MCF 10A (cell line): Measurements from ENCODE around the gene BCL2. TPM values are rescaled to one million over a fixed set of nuclear protein-coding genes. Genes with fewer than 3 reads are reported as not detected.
A peak's percentile ranks its signal among the peaks of the same experiment; 100 is the strongest.

Experiments
- BruUV-seq: library from RNA; stranded (reverse); fragments of 400-500 nt; replicated peaks from 2 replicates; lab custom pipeline; 2021; lab: Mats Ljungman, UMichigan
- CTCF ChIA-PET: fragments of 300-600 bp; sonication (Branson Sonifier 250); formaldehyde crosslinking; extraction: SDS; loops from one replicate; lab custom pipeline; 2021; ENCODE audit warnings: antibody characterized with exemption, inconsistent platforms; lab: Yijun Ruan, JAX
- POLR2A ChIA-PET: fragments of 300-600, 350-650 bp; sonication (Branson Sonifier 250); formaldehyde crosslinking; extraction: SDS; loops from one replicate; lab custom pipeline; 2020; ENCODE audit warnings: antibody characterized with exemption, inconsistent platforms; lab: Yijun Ruan, JAX
- DNase-seq: peaks from one replicate; pipeline ENCODE4 v3.0.0-alpha.2; 2018; ENCODE audit not compliant: unreplicated experiment
- H3K27ac Mint-ChIP-seq: one replicate; pipeline ENCODE4 v1.8.0; 2022; ENCODE audit warnings: mild to moderate bottlenecking, low read depth, mixed read lengths; ENCODE audit not compliant: unreplicated experiment
- H3K27me3 Mint-ChIP-seq: one replicate; pipeline ENCODE4 v1.8.0; 2022; ENCODE audit warnings: mixed read lengths; ENCODE audit not compliant: insufficient read depth, unreplicated experiment
- H3K36me3 Mint-ChIP-seq: one replicate; pipeline ENCODE4 v1.8.0; 2022; ENCODE audit warnings: mild to moderate bottlenecking, moderate library complexity, mixed read lengths; ENCODE audit not compliant: insufficient read depth, unreplicated experiment
- H3K4me1 Mint-ChIP-seq: one replicate; pipeline ENCODE4 v1.8.0; 2022; ENCODE audit warnings: mixed read lengths; ENCODE audit not compliant: insufficient read depth, unreplicated experiment
- H3K4me3 Mint-ChIP-seq: one replicate; pipeline ENCODE4 v1.8.0; 2022; ENCODE audit warnings: mild to moderate bottlenecking, moderate library complexity, mixed read lengths; ENCODE audit not compliant: unreplicated experiment
- H3K9me3 Mint-ChIP-seq: one replicate; pipeline ENCODE4 v1.8.0; 2022; ENCODE audit warnings: mixed read lengths; ENCODE audit not compliant: unreplicated experiment
- intact Hi-C: fragments of 100-400 bp; cut with micrococcal nuclease; formaldehyde crosslinking; loops from 2 replicates; pipeline ENCODE4 v1.14.1; 2022
- total RNA-seq: library from RNA; stranded (reverse); gene quantifications from 2 replicates; pipeline ENCODE4 v1.2.3, GENCODE V29; 2022
- TF ChIP-seq, protein P1 (sequence below): fragments of 200-600 bp; IDR thresholded peaks from one replicate; pipeline ENCODE4 v1.8.0; 2022; ENCODE audit warnings: antibody characterized with exemption, mild to moderate bottlenecking; ENCODE audit not compliant: unreplicated experiment

BCL2 gene
- total RNA-seq, 1 experiment from 2014 or later: 3.0 TPM

DNA sequence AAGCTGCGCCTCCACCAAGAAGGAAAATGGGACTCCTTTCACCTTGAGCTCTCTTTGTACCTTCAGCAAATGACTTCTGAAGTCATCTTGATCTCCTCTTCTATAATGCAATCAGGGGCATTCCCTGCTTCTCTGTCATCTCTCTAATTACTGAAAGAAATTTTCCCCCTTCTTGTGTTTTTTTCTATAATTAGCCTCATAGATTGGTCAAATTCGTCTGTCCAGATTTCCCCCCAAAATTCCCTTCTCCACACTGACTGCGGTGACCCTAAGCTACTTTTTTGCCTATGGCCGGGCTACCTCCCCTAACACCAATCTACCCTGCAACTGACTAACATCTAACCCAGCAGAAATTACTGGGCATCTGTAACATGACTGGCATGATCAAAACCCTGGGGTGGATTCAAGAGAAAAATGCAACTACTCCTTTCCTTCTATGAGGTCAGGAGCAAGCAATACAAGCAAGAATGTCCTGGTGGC, 168.6 kb downstream of the BCL2 start:
- intact Hi-C loops: no loop called here
- Mint-ChIP-seq H3K4me3 (no peak overlapping the region), H3K4me1 (peaks cover 14% of the 10 kb centered on the region), H3K27me3 (peaks cover 10% of the 10 kb centered on the region), H3K27ac (no peak overlapping the region), H3K9me3 (no peaks in the 10 kb centered on the region), H3K36me3 (peaks cover 4% of the 10 kb centered on the region)
- TF ChIP-seq, protein P1, sequence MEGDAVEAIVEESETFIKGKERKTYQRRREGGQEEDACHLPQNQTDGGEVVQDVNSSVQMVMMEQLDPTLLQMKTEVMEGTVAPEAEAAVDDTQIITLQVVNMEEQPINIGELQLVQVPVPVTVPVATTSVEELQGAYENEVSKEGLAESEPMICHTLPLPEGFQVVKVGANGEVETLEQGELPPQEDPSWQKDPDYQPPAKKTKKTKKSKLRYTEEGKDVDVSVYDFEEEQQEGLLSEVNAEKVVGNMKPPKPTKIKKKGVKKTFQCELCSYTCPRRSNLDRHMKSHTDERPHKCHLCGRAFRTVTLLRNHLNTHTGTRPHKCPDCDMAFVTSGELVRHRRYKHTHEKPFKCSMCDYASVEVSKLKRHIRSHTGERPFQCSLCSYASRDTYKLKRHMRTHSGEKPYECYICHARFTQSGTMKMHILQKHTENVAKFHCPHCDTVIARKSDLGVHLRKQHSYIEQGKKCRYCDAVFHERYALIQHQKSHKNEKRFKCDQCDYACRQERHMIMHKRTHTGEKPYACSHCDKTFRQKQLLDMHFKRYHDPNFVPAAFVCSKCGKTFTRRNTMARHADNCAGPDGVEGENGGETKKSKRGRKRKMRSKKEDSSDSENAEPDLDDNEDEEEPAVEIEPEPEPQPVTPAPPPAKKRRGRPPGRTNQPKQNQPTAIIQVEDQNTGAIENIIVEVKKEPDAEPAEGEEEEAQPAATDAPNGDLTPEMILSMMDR: no peak
- POLR2A ChIA-PET: interaction anchor here (0.8 to 1.2 kb wide), 2 partner anchors 10 to 12 kb away, joined by 3 read pairs; no protein-coding TSS in a partner anchor
- no TSS peak for BruUV-seq
- CTCF ChIA-PET: interaction anchor here (0.8 to 1.9 kb wide), 3 partner anchors 23 to 131 kb away, joined by 4 to 5 read pairs (median 4); no protein-coding TSS in a partner anchor
- DNase-seq: no peak

DNA sequence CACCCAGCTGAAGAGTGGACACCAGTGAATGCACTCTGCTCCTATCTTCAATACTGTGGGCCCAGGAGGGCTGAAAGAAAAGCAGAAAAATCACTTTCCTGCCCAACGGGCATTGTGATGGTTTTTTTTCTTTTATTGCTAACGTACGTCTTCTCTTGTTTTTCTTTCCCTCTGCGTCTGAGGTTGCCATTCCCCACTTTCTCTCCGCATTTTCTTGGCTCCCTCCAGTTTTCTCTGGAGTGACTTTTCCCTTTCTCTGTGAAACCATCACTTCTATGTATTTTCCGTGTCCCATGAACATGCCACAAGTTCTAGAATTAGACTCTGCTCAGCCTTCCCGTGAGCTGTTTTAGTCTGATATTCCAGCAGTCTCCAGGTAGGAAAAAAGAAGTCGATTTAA, 169.2 kb downstream of the BCL2 start:
- H3K27me3 Mint-ChIP-seq: peaks cover 10% of the 10 kb centered on the region

GRCh38 chr18:63149302-63149587, 170.3 kb downstream of the BCL2 start:
- DNase-seq: no peak
- intact Hi-C loops: no loop called here
- Mint-ChIP-seq H3K27me3 (peaks cover 5% of the 10 kb centered on the region), H3K4me1 (peaks cover 6% of the 10 kb centered on the region), H3K4me3 (no peak overlapping the region), H3K36me3 (peaks cover 1% of the 10 kb centered on the region), H3K27ac (no peak overlapping the region), H3K9me3 (no peaks in the 10 kb centered on the region)
- CTCF ChIA-PET: interaction anchor here (0.9 to 1.1 kb wide), 4 partner anchors 9 to 132 kb away, joined by 3 to 5 read pairs (median 4); no protein-coding TSS in a partner anchor
- no TSS peak for BruUV-seq
- TF ChIP-seq, protein P1: no peak
- POLR2A ChIA-PET: no interaction called here

More for the DNA sequence above, 169.2 kb downstream of the BCL2 start:
- H3K27ac Mint-ChIP-seq: no peak overlapping the region
- no peak overlapping the region for H3K4me3 Mint-ChIP-seq
- BruUV-seq: no TSS peak
- ChIA-PET POLR2A (no interaction called here), CTCF (interaction anchor here (0.8 kb wide), 1 partner anchor 130 kb away, joined by 4 read pairs; no protein-coding TSS in a partner anchor)
- H3K36me3 Mint-ChIP-seq: peaks cover 4% of the 10 kb centered on the region
- peaks cover 10% of the 10 kb centered on the region for H3K4me1 Mint-ChIP-seq
- TF ChIP-seq, protein P1: no peak
- no peak for DNase-seq
- intact Hi-C loops: no loop called here
- H3K9me3 Mint-ChIP-seq: no peaks in the 10 kb centered on the region

DNA sequence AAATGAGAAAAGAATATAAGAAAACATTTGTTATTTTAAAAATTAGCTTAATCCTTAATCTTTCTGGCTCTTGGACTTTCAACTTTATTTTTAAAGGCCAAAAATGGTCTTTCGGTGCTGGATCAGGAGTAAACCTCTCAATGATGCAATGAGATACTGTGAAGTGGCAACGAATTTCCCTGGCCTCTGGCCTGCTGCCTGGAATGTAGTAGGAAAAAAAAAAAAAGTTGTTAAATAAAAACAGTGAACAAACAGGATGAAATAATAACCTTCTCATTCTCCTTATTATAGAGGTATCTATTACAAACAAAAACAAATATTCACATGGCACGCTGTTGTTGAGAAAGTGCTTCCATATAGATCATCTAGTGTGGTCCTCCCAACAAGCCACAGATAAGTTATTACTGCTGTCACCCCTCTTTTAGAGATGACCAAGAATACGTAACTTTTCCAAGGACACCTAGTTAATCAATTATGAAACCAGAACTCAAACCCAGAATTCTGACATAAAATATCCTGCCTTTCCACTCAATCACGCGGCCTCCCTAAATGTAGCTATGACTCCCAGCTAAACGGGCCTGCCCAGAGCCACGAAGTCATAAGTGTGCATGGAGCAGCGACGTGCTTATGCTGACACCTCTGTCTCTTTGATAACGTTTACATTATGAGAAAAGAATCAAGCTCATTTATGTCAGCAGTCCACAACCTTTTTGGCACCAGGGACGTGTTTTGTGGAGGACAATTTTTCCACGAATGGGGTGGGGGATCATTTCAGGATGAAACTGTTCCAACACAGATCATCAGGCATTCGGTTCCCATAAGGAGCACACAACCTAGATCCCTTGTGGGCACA, 170.9 kb downstream of the BCL2 start:
- ChIA-PET CTCF (interaction anchor here (0.5 to 1.1 kb wide), 6 partner anchors 10 to 170 kb away, joined by 3 to 5 read pairs (median 3); no protein-coding TSS in a partner anchor), POLR2A (interaction anchor here (1.0 kb wide), 1 partner anchor 12 kb away, joined by 3 read pairs; no protein-coding TSS in a partner anchor)
- H3K4me1 Mint-ChIP-seq: peaks cover 6% of the 10 kb centered on the region
- no TSS peak for BruUV-seq
- no peaks in the 10 kb centered on the region for H3K27me3 Mint-ChIP-seq
- H3K27ac Mint-ChIP-seq: peak overlapping the region; percentile 68
- intact Hi-C loops: no loop called here
- TF ChIP-seq, protein P1: no peak
- no peaks in the 10 kb centered on the region for H3K36me3 Mint-ChIP-seq
- peak; percentile 31 for DNase-seq
- H3K9me3 Mint-ChIP-seq: no peaks in the 10 kb centered on the region
- no peak overlapping the region for H3K4me3 Mint-ChIP-seq
